DOHH2 (cell line): ENCODE measurements around the gene BTBD17.

Experiments used
- H3F3A ChIP-seq: fragments of 200-600 bp; sonication (generic), shearing (Covaris generic); 2 replicates; pipeline ENCODE4 v1.6.0; 2016; ENCODE audit warnings: antibody characterized with exemption, mild to moderate bottlenecking; ENCODE audit not compliant: control insufficient read depth, insufficient read depth
- H3K27ac ChIP-seq: fragments of 200-600 bp; sonication (generic); 2 replicates; pipeline ENCODE4 v1.5.1; 2014; ENCODE audit warnings: low read depth, mild to moderate bottlenecking, low read length, moderate library complexity
- H3K27me3 ChIP-seq: fragments of 200-600 bp; sonication (generic); 2 replicates; pipeline ENCODE4 v1.6.1; 2014; ENCODE audit warnings: mild to moderate bottlenecking, low read length, mixed read lengths; ENCODE audit not compliant: control insufficient read depth
- H3K36me3 ChIP-seq: fragments of 200-600 bp; sonication (generic); 2 replicates; pipeline ENCODE4 v1.6.1; 2014; ENCODE audit warnings: mild to moderate bottlenecking, low read length, moderate library complexity, mixed read lengths; ENCODE audit not compliant: control insufficient read depth
- H3K4me1 ChIP-seq: fragments of 200-600 bp; sonication (generic); 2 replicates; pipeline ENCODE4 v1.6.1; 2014; ENCODE audit warnings: mild to moderate bottlenecking, low read length, mixed read lengths; ENCODE audit not compliant: control insufficient read depth
- H3K4me2 ChIP-seq: fragments of 200-600 bp; sonication (generic); 2 replicates; pipeline ENCODE4 v1.6.0; 2014; ENCODE audit warnings: mild to moderate bottlenecking, low read length, moderate library complexity
- H3K4me3 ChIP-seq: fragments of 200-600 bp; sonication (generic); 2 replicates; pipeline ENCODE4 v1.5.1; 2014; ENCODE audit warnings: mild to moderate bottlenecking, low read length, mixed read lengths
- H3K79me2 ChIP-seq: fragments of 200-600 bp; sonication (generic); 2 replicates; pipeline ENCODE4 v1.6.1; 2014; ENCODE audit warnings: mild to moderate bottlenecking, low read length, mixed read lengths; ENCODE audit not compliant: control insufficient read depth
- H3K9me2 ChIP-seq: fragments of 200-600 bp; sonication (generic); replicated peaks from 2 replicates; pipeline ENCODE4 v1.6.1; 2014; ENCODE audit warnings: mild to moderate bottlenecking, low read length, mixed read lengths; ENCODE audit not compliant: control insufficient read depth
- H3K9me3 ChIP-seq: fragments of 200-600 bp; sonication (generic); 2 replicates; pipeline ENCODE4 v1.6.1; 2014; ENCODE audit warnings: antibody characterized with exemption, low read length, mixed read lengths; ENCODE audit not compliant: control insufficient read depth, insufficient read depth
- H4K20me1 ChIP-seq: fragments of 200-600 bp; sonication (generic); 2 replicates; pipeline ENCODE4 v1.6.0; 2014; ENCODE audit warnings: low read depth, mild to moderate bottlenecking, antibody characterized with exemption, low read length, moderate library complexity; ENCODE audit not compliant: control insufficient read depth, insufficient read depth
- EZH2phosphoT487 ChIP-seq: fragments of 200-600 bp; sonication (generic); IDR thresholded peaks from 2 replicates; pipeline ENCODE4 v1.6.1; 2017; ENCODE audit warnings: borderline replicate concordance, mild to moderate bottlenecking, antibody characterized with exemption, low read length, moderate library complexity, mixed read lengths
- TF ChIP-seq, protein P1 (sequence below): fragments of 200-600 bp; sonication (generic); IDR thresholded peaks from one replicate; pipeline ENCODE4 v1.5.1; 2014; ENCODE audit warnings: antibody characterized with exemption, mild to moderate bottlenecking, low read depth, low read length; ENCODE audit not compliant: poor library complexity, severe bottlenecking

The BTBD17 gene

DNA sequence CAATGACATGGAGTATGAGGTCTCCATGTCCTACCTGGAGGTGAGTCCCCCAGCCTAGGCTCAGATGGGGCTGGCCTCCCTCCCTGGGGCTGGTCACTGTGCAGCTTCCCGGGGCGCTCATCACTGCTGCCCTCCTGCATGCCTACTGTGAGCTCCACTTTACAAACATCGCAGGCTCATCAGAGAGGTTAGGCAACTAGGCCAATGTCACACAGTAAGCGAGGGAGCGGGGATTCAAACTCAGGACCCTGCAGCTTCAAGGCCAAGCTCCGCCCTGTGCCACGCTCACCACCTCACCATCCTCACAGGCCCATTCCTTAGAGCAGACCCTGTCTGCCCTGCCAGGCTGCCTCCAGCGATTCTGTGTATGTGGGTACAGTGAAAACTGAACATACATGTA is 18.5 kb downstream of the BTBD17 start:
- Histone ChIP-seq H4K20me1 (no peaks in the 10 kb centered on the region), H3K27me3 (no peaks in the 10 kb centered on the region), H3K4me2 (no peak overlapping the region), H3K9me3 (no peaks in the 10 kb centered on the region), H3F3A (no peaks in the 10 kb centered on the region), H3K27ac (no peak overlapping the region), H3K4me3 (no peak overlapping the region), H3K36me3 (no peaks in the 10 kb centered on the region), H3K9me2 (no peaks in the 10 kb centered on the region), H3K4me1 (no peaks in the 10 kb centered on the region), H3K79me2 (no peaks in the 10 kb centered on the region)
- TF ChIP-seq, protein P1, sequence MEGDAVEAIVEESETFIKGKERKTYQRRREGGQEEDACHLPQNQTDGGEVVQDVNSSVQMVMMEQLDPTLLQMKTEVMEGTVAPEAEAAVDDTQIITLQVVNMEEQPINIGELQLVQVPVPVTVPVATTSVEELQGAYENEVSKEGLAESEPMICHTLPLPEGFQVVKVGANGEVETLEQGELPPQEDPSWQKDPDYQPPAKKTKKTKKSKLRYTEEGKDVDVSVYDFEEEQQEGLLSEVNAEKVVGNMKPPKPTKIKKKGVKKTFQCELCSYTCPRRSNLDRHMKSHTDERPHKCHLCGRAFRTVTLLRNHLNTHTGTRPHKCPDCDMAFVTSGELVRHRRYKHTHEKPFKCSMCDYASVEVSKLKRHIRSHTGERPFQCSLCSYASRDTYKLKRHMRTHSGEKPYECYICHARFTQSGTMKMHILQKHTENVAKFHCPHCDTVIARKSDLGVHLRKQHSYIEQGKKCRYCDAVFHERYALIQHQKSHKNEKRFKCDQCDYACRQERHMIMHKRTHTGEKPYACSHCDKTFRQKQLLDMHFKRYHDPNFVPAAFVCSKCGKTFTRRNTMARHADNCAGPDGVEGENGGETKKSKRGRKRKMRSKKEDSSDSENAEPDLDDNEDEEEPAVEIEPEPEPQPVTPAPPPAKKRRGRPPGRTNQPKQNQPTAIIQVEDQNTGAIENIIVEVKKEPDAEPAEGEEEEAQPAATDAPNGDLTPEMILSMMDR = no peak
- no peak for TF ChIP-seq EZH2phosphoT487

DNA sequence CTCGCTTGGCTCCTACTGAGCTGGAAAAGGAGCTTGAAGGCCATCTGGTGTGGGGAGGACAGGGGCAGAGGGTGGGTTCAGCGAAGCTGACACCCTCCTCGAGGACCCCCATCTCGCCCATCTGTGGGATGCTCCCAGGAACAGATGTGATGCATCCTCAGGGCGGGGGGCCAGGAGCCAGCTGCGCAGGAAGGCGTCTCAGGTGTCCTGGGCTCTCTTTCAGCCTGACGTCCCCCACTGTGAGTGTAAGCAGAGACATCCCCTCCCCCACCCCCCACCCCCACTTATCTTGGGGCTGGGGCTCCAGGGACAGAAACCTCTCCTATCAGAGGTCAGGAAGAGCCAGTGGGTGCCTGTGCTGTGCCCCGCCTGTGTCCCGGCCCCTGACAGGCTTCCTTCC is 19.4 kb downstream of the BTBD17 start:
- Histone ChIP-seq H3K9me3 (no peaks in the 10 kb centered on the region), H3K4me3 (no peak overlapping the region), H4K20me1 (no peaks in the 10 kb centered on the region), H3K9me2 (no peaks in the 10 kb centered on the region), H3K27me3 (no peaks in the 10 kb centered on the region), H3F3A (no peaks in the 10 kb centered on the region), H3K79me2 (no peaks in the 10 kb centered on the region), H3K4me2 (no peak overlapping the region), H3K36me3 (no peaks in the 10 kb centered on the region), H3K4me1 (no peaks in the 10 kb centered on the region), H3K27ac (no peak overlapping the region)
- TF ChIP-seq EZH2phosphoT487 = no peak
- TF ChIP-seq, protein P1 = no peak

GRCh38 chr17:74340470-74341023 is 21.1 kb downstream of the BTBD17 start:
- Histone ChIP-seq H3K36me3 (no peaks in the 10 kb centered on the region), H3K27ac (no peak overlapping the region), H3K27me3 (no peaks in the 10 kb centered on the region), H3K4me2 (no peak overlapping the region), H3K9me2 (no peaks in the 10 kb centered on the region), H3K4me3 (no peak overlapping the region), H4K20me1 (no peaks in the 10 kb centered on the region), H3K9me3 (no peaks in the 10 kb centered on the region), H3K79me2 (no peaks in the 10 kb centered on the region), H3K4me1 (no peaks in the 10 kb centered on the region), H3F3A (no peaks in the 10 kb centered on the region)
- TF ChIP-seq, protein P1 = no peak
- TF ChIP-seq EZH2phosphoT487 = no peak
